GM12865 (cell line): ENCODE data around the gene SMCO2.

Experiments
- DNase-seq: peaks from one replicate; pipeline ENCODE4 v3.0.0; 2010; ENCODE audit warnings: low read depth
- H3K4me3 ChIP-seq: 2 replicates; pipeline ENCODE4 v1.5.1; 2011; ENCODE audit warnings: mild to moderate bottlenecking, low read depth, low read length, control low read depth
- CTCF ChIP-seq: IDR thresholded peaks from 2 replicates; pipeline ENCODE4 v1.5.1; 2011; ENCODE audit warnings: low read length, control low read depth, low read depth, inconsistent platforms; ENCODE audit not compliant: insufficient read depth; ENCODE audit errors: missing control alignments

Gene SMCO2

GRCh38 chr12:27434673-27435565 lies 11.6 kb upstream of the SMCO2 start:
- no peak overlapping the region for H3K4me3 ChIP-seq
- DNase-seq = peak; percentile 17

GRCh38 chr12:27436029-27436428 lies 10.5 kb upstream of the SMCO2 start:
- TF ChIP-seq CTCF = no peak
- H3K4me3 ChIP-seq = no peak overlapping the region
- no peak for DNase-seq

More at GRCh38 chr12:27434673-27435565, 11.6 kb upstream of the SMCO2 start:
- TF ChIP-seq CTCF = peak; percentile 30

- DNase-seq = no peak
- no peak overlapping the region for H3K4me3 ChIP-seq
- no peak for TF ChIP-seq CTCF
These were observed 9.8 kb upstream of the SMCO2 start for GRCh38 chr12:27436768-27437167.

GRCh38 chr12:27437839-27438238 lies 8.7 kb upstream of the SMCO2 start:
- DNase-seq = peak; percentile 31
- TF ChIP-seq CTCF = no peak

GRCh38 chr12:27447761-27448160 lies 1.2 kb downstream of the SMCO2 start:
- no peak for TF ChIP-seq CTCF
- DNase-seq = no peak
- no peak overlapping the region for H3K4me3 ChIP-seq

More at GRCh38 chr12:27437839-27438238, 8.7 kb upstream of the SMCO2 start:
- H3K4me3 ChIP-seq = no peak overlapping the region

- no peak for TF ChIP-seq CTCF
- no peak for DNase-seq
- H3K4me3 ChIP-seq = no peak overlapping the region
These were observed 2.5 kb downstream of the SMCO2 start for GRCh38 chr12:27449026-27449425.
